Liver (tissue), 9 donors: Measurements from ENCODE around the gene PWP1. TPM values are rescaled to one million over a fixed set of nuclear protein-coding genes. Genes with fewer than 3 reads are reported as not detected.
A peak's percentile ranks its signal among the peaks of the same experiment; 100 is the strongest.

Source experiments
- DNase-seq: peaks from one replicate; pipeline ENCODE4 v3.0.0-alpha.2; 2017; ENCODE audit warnings: low spot score
- H3K27ac ChIP-seq, 2 donors: one replicate each; pipeline ENCODE4 v1.7.0; 2013; ENCODE audit warnings: inconsistent platforms in 2 of 2, low read length in 2 of 2, control low read depth in 1 of 2, low read depth in 1 of 2, mild to moderate bottlenecking in 1 of 2
- H3K27me3 ChIP-seq, 4 donors: one replicate each; pipeline versions ENCODE4 v1.6.1 to v1.7.0; 2013; ENCODE audit warnings: low read length in 3 of 4, inconsistent platforms in 1 of 4, mild to moderate bottlenecking in 1 of 4, moderate library complexity in 1 of 4; ENCODE audit not compliant: control insufficient read depth in 4 of 4, insufficient read depth in 4 of 4
- H3K36me3 ChIP-seq, 4 donors: one replicate each; pipeline versions ENCODE4 v1.6.1 to v1.7.0; 2013; ENCODE audit warnings: low read length in 3 of 4, mild to moderate bottlenecking in 3 of 4, low read depth in 1 of 4, moderate library complexity in 1 of 4; ENCODE audit not compliant: control insufficient read depth in 4 of 4, insufficient read depth in 3 of 4
- H3K4me1 ChIP-seq, 4 donors: one replicate each; pipeline versions ENCODE4 v1.6.1 to v1.7.0; 2013; ENCODE audit warnings: low read length in 3 of 4, mild to moderate bottlenecking in 3 of 4, moderate library complexity in 1 of 4; ENCODE audit not compliant: control insufficient read depth in 4 of 4, insufficient read depth in 4 of 4
- H3K4me3 ChIP-seq, 3 donors: one replicate each; pipeline versions ENCODE4 v1.6.1 to v1.7.0; 2013; ENCODE audit warnings: low read length in 3 of 3, control low read depth in 1 of 3, low read depth in 1 of 3, mild to moderate bottlenecking in 1 of 3
- H3K9ac ChIP-seq, 2 donors: one replicate each; pipeline ENCODE4 v1.7.0; 2013; ENCODE audit warnings: low read length in 2 of 2, mild to moderate bottlenecking in 2 of 2, moderate library complexity in 2 of 2, control low read depth in 1 of 2, low read depth in 1 of 2
- H3K9me3 ChIP-seq, 4 donors: one replicate each; pipeline versions ENCODE4 v1.6.1 to v1.7.0; 2013; ENCODE audit warnings: low read length in 3 of 4; ENCODE audit not compliant: control insufficient read depth in 4 of 4
- EGR1 ChIP-seq, 2 donors: IDR thresholded peaks; 2 replicates each; pipeline ENCODE4 v1.6.1; 2016 to 2018; ENCODE audit warnings: antibody characterized with exemption in 2 of 2, low read depth in 2 of 2
- FOXA2 ChIP-seq: IDR thresholded peaks from 2 replicates; pipeline ENCODE4 v1.6.1; 2016; ENCODE audit warnings: antibody characterized with exemption
- GABPA ChIP-seq, 2 donors: IDR thresholded peaks in 1 of 2; conservative IDR thresholded peaks in 1 of 2; 2 replicates each; pipeline ENCODE4 v1.6.1; 2016; ENCODE audit warnings: antibody characterized with exemption in 2 of 2, mild to moderate bottlenecking in 1 of 2, moderate library complexity in 1 of 2
- HNF4A ChIP-seq, 2 donors: conservative IDR thresholded peaks; 2 replicates each; pipeline ENCODE4 v1.6.1; 2016; ENCODE audit warnings: antibody characterized with exemption in 2 of 2, mild to moderate bottlenecking in 2 of 2
- HNF4G ChIP-seq: IDR thresholded peaks from 2 replicates; pipeline ENCODE4 v1.6.1; 2016; ENCODE audit warnings: antibody characterized with exemption
- JUND ChIP-seq, 2 donors: IDR thresholded peaks; 2 replicates each; pipeline ENCODE4 v1.6.1; 2016; ENCODE audit warnings: antibody characterized with exemption in 2 of 2
- NR2F2 ChIP-seq: IDR thresholded peaks from 2 replicates; pipeline ENCODE4 v1.6.1; 2016; ENCODE audit warnings: antibody characterized with exemption
- RAD21 ChIP-seq, 2 donors: IDR thresholded peaks; 2 replicates each; pipeline ENCODE4 v1.6.1; 2016; ENCODE audit warnings: antibody characterized with exemption in 2 of 2, mild to moderate bottlenecking in 2 of 2
- RXRA ChIP-seq, 2 donors: IDR thresholded peaks; 2 replicates each; pipeline ENCODE4 v1.6.1; 2017 to 2018; ENCODE audit warnings: antibody characterized with exemption in 2 of 2, mild to moderate bottlenecking in 1 of 2
- TAF1 ChIP-seq: conservative IDR thresholded peaks from 2 replicates; pipeline ENCODE4 v1.6.1; 2016; ENCODE audit warnings: antibody characterized with exemption, mild to moderate bottlenecking
- YY1 ChIP-seq: IDR thresholded peaks from 2 replicates; pipeline ENCODE4 v1.6.1; 2016; ENCODE audit warnings: antibody characterized with exemption, mild to moderate bottlenecking
- WGBS: extraction: QIAGEN DNeasy Blood & Tissue Kit; methylation state at CpG from one replicate; pipeline ENCODE4 v1.1.7; 2013; 5-methylcytosine and 5-hydroxymethylcytosine counted together
- polyA plus RNA-seq, 2 donors: library from polyadenylated mRNA; stranded (reverse) in 1 of 2; unstranded in 1 of 2; fragments of 200-250 nt in 1 of 2; fragments of >200 nt in 1 of 2; fragmentation: Nextera tagmentation in 1 of 2; extraction: Ambion mirVana in 1 of 2; gene quantifications; one replicate each; pipeline versions ENCODE4 v1.2.1 to v1.2.3, GENCODE V29; 2013 to 2015
- total RNA-seq, 2 donors: library from RNA; depleted of rRNA; stranded (reverse); fragments of >200 nt; gene quantifications; one replicate each; pipeline ENCODE4 v1.2.3, GENCODE V29; 2014
- TF ChIP-seq, protein P1 (sequence below): IDR thresholded peaks from 2 replicates; pipeline ENCODE4 v1.6.1; 2016; ENCODE audit warnings: antibody characterized with exemption
- TF ChIP-seq, protein P2 (sequence below): IDR thresholded peaks from 2 replicates; pipeline ENCODE4 v1.6.1; 2016; ENCODE audit warnings: antibody characterized with exemption, mild to moderate bottlenecking
- TF ChIP-seq, protein P3 (sequence below): IDR thresholded peaks from 2 replicates; pipeline ENCODE4 v1.6.1; 2016; ENCODE audit warnings: antibody characterized with exemption
- donor health status: healthy.
- donor health status: healthy.
- donor health status: healthy.
- donor health status: healthy.
- donor health status: healthy.

PWP1 gene
- total and polyA plus RNA-seq, 4 donors = 17.5 to 39.0 (median 26.9) TPM

GRCh38 chr12:107653519-107653918 is 32.1 kb upstream of the PWP1 start:
- no peaks in the 10 kb centered on the region for H3K9me3 ChIP-seq
- no peak overlapping the region for H3K9ac ChIP-seq
- H3K36me3 ChIP-seq = no peaks in the 10 kb centered on the region

DNA sequence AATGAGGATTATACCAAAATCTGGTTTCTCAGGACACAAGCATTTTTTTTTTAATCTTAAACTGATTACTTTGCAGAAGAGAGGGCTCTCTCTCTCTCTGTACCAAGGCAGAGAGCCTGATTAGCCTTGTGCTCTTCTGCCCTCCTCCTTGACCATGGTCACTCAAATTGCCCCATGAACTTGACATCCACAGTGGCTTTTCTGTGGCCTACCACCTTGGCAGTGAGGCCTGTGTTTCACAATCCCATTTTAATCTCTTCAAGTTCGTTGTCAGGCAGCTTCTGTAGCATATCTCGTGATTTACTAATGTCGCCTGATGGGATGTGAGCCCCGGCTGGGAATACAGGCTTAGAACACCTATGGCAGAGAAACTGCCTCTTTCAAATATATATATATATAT is 30.7 kb upstream of the PWP1 start:
- H3K9ac ChIP-seq = no peak overlapping the region
- H3K9me3 ChIP-seq = no peaks in the 10 kb centered on the region
- H3K27ac ChIP-seq = peak overlapping the region in 1 of 2 donors; percentile 10
- peaks cover 2 to 34% (median 20%) of the 10 kb centered on the region in 4 donors for H3K4me1 ChIP-seq
- TF ChIP-seq HNF4A (conservative IDR thresholded peaks at IDR 0.05) = peak; percentile 58 to 90
- TF ChIP-seq HNF4G = no peak
- TF ChIP-seq NR2F2 = no peak
- TF ChIP-seq RXRA (IDR thresholded peaks at IDR 0.05) = peak in 1 of 2 donors; percentile 85
- TF ChIP-seq, protein P1, sequence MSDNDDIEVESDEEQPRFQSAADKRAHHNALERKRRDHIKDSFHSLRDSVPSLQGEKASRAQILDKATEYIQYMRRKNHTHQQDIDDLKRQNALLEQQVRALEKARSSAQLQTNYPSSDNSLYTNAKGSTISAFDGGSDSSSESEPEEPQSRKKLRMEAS = peak; percentile 45
- peak in 1 of 2 donors; percentile 53 for TF ChIP-seq JUND (IDR thresholded peaks at IDR 0.05)
- peak; percentile 72 for TF ChIP-seq YY1
- TF ChIP-seq, protein P2, sequence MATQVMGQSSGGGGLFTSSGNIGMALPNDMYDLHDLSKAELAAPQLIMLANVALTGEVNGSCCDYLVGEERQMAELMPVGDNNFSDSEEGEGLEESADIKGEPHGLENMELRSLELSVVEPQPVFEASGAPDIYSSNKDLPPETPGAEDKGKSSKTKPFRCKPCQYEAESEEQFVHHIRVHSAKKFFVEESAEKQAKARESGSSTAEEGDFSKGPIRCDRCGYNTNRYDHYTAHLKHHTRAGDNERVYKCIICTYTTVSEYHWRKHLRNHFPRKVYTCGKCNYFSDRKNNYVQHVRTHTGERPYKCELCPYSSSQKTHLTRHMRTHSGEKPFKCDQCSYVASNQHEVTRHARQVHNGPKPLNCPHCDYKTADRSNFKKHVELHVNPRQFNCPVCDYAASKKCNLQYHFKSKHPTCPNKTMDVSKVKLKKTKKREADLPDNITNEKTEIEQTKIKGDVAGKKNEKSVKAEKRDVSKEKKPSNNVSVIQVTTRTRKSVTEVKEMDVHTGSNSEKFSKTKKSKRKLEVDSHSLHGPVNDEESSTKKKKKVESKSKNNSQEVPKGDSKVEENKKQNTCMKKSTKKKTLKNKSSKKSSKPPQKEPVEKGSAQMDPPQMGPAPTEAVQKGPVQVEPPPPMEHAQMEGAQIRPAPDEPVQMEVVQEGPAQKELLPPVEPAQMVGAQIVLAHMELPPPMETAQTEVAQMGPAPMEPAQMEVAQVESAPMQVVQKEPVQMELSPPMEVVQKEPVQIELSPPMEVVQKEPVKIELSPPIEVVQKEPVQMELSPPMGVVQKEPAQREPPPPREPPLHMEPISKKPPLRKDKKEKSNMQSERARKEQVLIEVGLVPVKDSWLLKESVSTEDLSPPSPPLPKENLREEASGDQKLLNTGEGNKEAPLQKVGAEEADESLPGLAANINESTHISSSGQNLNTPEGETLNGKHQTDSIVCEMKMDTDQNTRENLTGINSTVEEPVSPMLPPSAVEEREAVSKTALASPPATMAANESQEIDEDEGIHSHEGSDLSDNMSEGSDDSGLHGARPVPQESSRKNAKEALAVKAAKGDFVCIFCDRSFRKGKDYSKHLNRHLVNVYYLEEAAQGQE = peak; percentile 16
- peak; percentile 23 for TF ChIP-seq FOXA2
- no peak overlapping the region for H3K4me3 ChIP-seq
- H3K27me3 ChIP-seq = no peaks in the 10 kb centered on the region
- WGBS = 42% methylated on average over 4 of the region's 4 CpGs
- no peak for DNase-seq
- H3K36me3 ChIP-seq = no peaks in the 10 kb centered on the region

More at GRCh38 chr12:107653519-107653918, 32.1 kb upstream of the PWP1 start:
- no peak for DNase-seq
- no peaks in the 10 kb centered on the region for H3K27me3 ChIP-seq
- peaks cover 2 to 32% (median 16%) of the 10 kb centered on the region in 4 donors for H3K4me1 ChIP-seq
- TF ChIP-seq, protein P2 = no peak
- TF ChIP-seq, protein P3, sequence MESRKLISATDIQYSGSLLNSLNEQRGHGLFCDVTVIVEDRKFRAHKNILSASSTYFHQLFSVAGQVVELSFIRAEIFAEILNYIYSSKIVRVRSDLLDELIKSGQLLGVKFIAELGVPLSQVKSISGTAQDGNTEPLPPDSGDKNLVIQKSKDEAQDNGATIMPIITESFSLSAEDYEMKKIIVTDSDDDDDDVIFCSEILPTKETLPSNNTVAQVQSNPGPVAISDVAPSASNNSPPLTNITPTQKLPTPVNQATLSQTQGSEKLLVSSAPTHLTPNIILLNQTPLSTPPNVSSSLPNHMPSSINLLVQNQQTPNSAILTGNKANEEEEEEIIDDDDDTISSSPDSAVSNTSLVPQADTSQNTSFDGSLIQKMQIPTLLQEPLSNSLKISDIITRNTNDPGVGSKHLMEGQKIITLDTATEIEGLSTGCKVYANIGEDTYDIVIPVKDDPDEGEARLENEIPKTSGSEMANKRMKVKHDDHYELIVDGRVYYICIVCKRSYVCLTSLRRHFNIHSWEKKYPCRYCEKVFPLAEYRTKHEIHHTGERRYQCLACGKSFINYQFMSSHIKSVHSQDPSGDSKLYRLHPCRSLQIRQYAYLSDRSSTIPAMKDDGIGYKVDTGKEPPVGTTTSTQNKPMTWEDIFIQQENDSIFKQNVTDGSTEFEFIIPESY = no peak
- TF ChIP-seq YY1 = no peak
- TF ChIP-seq TAF1 = no peak
- no peak for TF ChIP-seq RXRA (IDR thresholded peaks at IDR 0.05)
- no peak for TF ChIP-seq JUND (IDR thresholded peaks at IDR 0.05)
- TF ChIP-seq EGR1 (IDR thresholded peaks at IDR 0.05; ENCODE audit: low read depth in 2 of 2) = no peak
- no peak for TF ChIP-seq RAD21 (IDR thresholded peaks at IDR 0.05)
- TF ChIP-seq GABPA (IDR thresholded peaks at IDR 0.05 in 1 of 2, conservative IDR thresholded peaks at IDR 0.05 in 1 of 2) = no peak
- WGBS = 89% methylated on average over 2 of the region's 2 CpGs
- H3K4me3 ChIP-seq = no peak overlapping the region
- no peak overlapping the region for H3K27ac ChIP-seq
